Measurements from ENCODE around the gene SYT7.

DNA sequence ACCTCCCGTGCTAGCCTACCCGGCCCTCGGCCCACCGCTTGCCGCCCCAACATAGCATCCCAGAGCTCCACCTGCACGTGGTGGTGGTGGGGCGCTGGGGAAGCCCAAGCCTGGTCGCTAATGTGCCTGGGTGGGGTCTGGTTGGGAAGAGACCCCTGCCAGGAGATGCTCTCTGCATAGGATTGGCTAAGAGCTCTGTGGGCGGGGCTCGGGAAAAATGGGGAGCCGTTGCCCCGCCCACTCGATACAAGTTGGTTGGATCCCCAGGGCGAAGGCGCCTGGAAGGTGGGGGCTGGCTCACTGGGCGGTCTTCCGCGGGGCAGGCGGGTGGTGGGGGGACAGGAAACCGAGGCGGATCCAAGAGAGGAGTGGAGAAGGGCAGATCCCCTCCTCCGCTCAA is 64.7 kb downstream of the SYT7 start:
- no peak for TF ChIP-seq EZH2 (IDR thresholded peaks at IDR 0.05; ENCODE audit: insufficient read depth, poor library complexity, severe bottlenecking)
- TF ChIP-seq EZH2phosphoT487 (IDR thresholded peaks at IDR 0.05; ENCODE audit: insufficient read depth, low read depth) = no peak
